Osteoblast (primary cell): ENCODE data around the gene EPN3. TPM values are rescaled to one million over a fixed set of nuclear protein-coding genes. Genes with fewer than 3 reads are reported as not detected.

ENCODE experiments used
- DNase-seq: peaks from one replicate; pipeline ENCODE4 v3.0.0; 2011; ENCODE audit warnings: low spot score, mixed read lengths; ENCODE audit not compliant: insufficient read length; ENCODE audit errors: missing footprints
- H2AFZ ChIP-seq: 2 replicates; pipeline ENCODE4 v1.6.0; 2011; ENCODE audit warnings: mild to moderate bottlenecking, low read length
- H3K27ac ChIP-seq: 2 replicates; pipeline ENCODE4 v1.5.1; 2011; ENCODE audit warnings: mild to moderate bottlenecking, low read depth, low read length, moderate library complexity
- H3K27me3 ChIP-seq: 2 replicates; pipeline ENCODE4 v1.6.0; 2012; ENCODE audit warnings: mild to moderate bottlenecking, control low read depth, inconsistent platforms, low read length, moderate library complexity; ENCODE audit not compliant: insufficient read depth
- H3K36me3 ChIP-seq: 2 replicates; pipeline ENCODE4 v1.5.1; 2011; ENCODE audit warnings: mild to moderate bottlenecking, low read length, control low read depth, moderate library complexity; ENCODE audit not compliant: insufficient read depth
- H3K4me1 ChIP-seq: 2 replicates; pipeline ENCODE4 v1.5.1; 2011; ENCODE audit warnings: mild to moderate bottlenecking, low read length, control low read depth, moderate library complexity; ENCODE audit not compliant: insufficient read depth
- H3K4me2 ChIP-seq: 2 replicates; pipeline ENCODE4 v1.6.0; 2011; ENCODE audit warnings: mild to moderate bottlenecking, low read length; ENCODE audit not compliant: insufficient read depth
- H3K4me3 ChIP-seq: fragments of 200-600 bp; sonication (generic); 3 replicates; pipeline ENCODE4 v1.5.1; 2012; ENCODE audit warnings: mild to moderate bottlenecking, low read length, inconsistent platforms; ENCODE audit not compliant: insufficient read depth
- H3K79me2 ChIP-seq: 2 replicates; pipeline ENCODE4 v1.6.0; 2012; ENCODE audit warnings: mild to moderate bottlenecking, low read length, control low read depth, inconsistent platforms; ENCODE audit not compliant: insufficient read depth
- H3K9me3 ChIP-seq: 2 replicates; pipeline ENCODE4 v1.5.1; 2011; ENCODE audit warnings: low read depth, low read length, control low read depth
- H4K20me1 ChIP-seq: 2 replicates; pipeline ENCODE4 v1.6.0; 2012; ENCODE audit warnings: mild to moderate bottlenecking, low read length, control low read depth; ENCODE audit not compliant: insufficient read depth
- total RNA-seq: library from RNA; depleted of rRNA; stranded (reverse); fragments of >200 nt; gene quantifications from 2 replicates; pipeline ENCODE4 v1.2.3, GENCODE V29; 2012
- TF ChIP-seq, protein P1 (sequence below): IDR thresholded peaks from 2 replicates; pipeline ENCODE4 v1.5.1; 2011; ENCODE audit warnings: mild to moderate bottlenecking, low read depth, low read length, moderate library complexity; ENCODE audit errors: extremely low read depth

The EPN3 gene
- not detected in 2 replicates for total RNA-seq

DNA sequence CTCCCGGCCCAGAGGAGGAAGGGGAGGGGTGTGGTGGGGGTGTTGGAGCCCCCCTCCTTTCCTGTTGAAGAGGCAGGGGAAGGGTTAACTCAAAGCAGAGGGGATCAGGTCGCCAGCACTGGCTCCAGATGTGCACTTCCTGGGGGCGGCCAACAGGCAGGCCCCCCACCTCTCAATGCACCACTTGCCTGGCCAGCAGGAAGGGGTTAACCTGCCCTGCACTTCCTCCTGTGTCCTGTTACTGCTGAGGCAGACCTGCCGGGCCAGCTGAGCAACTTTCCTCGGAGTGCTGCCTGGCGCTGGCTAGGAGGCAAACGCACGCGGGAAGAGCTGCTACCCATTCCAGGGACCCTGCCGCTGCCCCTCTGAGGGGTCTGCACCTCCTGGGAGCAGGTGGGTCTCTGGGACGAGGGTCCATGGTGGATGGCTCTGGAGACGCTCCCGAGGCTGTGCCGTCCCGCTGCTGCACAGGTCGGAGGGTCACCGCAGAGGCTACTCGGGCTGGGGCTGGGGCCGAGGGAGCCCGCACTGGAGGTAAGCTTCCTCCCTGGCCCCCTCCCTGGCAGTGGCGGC is at the start of gene EPN3:
TSS of gene EPN3 (plus strand) at position 284 of the 573 bp plus-strand sequence. CDS start 3,822 bp downstream, outside the sequence.
- TF ChIP-seq, protein P1, sequence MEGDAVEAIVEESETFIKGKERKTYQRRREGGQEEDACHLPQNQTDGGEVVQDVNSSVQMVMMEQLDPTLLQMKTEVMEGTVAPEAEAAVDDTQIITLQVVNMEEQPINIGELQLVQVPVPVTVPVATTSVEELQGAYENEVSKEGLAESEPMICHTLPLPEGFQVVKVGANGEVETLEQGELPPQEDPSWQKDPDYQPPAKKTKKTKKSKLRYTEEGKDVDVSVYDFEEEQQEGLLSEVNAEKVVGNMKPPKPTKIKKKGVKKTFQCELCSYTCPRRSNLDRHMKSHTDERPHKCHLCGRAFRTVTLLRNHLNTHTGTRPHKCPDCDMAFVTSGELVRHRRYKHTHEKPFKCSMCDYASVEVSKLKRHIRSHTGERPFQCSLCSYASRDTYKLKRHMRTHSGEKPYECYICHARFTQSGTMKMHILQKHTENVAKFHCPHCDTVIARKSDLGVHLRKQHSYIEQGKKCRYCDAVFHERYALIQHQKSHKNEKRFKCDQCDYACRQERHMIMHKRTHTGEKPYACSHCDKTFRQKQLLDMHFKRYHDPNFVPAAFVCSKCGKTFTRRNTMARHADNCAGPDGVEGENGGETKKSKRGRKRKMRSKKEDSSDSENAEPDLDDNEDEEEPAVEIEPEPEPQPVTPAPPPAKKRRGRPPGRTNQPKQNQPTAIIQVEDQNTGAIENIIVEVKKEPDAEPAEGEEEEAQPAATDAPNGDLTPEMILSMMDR: no peak
- Histone ChIP-seq H2AFZ (no peak within 1 kb of the TSS), H3K4me3 (peak within 1 kb of the TSS; percentile 12), H4K20me1 (no peaks in the 10 kb centered on the region), H3K36me3 (no peaks in the 10 kb centered on the region), H3K27ac (no peak within 1 kb of the TSS), H3K4me2 (peak within 1 kb of the TSS; percentile 56), H3K27me3 (peaks cover 40% of the 10 kb centered on the region), H3K9me3 (no peaks in the 10 kb centered on the region), H3K79me2 (no peaks in the 10 kb centered on the region), H3K4me1 (peaks cover 9% of the 10 kb centered on the region)
- DNase-seq: peak; percentile 94

DNA sequence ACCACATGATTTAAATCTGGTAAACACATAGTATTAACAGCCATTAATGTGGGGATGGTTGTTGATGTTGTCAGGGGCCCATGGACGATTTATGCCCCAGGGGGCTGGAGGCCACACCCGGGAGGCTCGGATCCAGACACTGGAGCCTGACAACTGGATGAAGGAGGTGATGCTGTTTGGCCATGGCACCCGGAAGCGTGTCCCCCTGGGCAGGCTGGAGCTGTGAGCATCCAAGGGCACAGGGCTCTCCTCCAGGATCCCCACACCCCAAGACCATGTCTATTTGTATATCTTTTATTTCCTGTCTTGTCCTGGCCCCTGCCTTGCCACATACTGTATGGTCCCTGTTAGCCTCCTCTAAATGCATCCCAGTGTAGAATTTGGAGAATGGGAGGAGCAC is 49.3 kb upstream of the EPN3 start:
- TF ChIP-seq, protein P1: no peak
- H3K4me2 ChIP-seq: no peak overlapping the region
- peak overlapping the region; percentile 87 for H3K27ac ChIP-seq

DNA sequence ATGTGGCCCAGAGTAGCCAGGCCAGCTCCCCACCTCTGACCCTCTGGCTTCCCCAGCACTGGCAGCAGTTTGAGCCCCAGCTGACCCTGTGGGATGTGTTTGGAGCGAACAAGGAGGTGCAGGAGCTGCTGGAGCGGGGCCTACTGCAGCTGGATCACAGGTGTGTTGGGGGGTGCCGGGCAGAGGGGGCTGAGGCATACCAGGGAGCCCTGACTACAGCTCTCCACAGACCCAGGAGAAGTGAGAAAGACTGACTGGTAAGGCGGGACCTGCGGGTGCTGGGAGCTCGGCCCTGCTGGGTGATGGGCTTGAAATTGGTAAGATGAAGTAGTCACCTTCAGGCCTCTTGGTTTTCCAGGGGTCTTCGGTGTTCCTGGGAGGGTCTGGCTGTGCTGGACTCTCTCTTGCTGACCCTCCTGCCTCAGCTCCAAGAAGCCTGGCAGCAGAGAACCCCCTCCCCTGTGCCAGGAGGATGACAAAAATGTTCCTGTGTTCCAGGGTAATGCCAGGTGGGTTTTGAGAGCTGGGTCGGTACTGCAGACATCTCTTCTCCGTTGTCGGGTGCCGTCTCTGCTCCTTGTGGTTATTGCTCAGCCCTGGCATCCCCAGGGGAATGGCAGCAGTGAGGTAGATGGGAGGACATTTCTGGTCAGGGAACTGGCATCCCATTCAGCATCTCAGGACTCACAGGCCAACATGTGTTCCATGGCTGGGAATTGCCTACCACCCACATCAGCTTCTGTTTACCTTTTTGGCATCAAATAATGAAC is 48.0 kb upstream of the EPN3 start:
- Histone ChIP-seq H3K27ac (no peak overlapping the region), H3K4me3 (no peak overlapping the region), H3K36me3 (peaks cover 28% of the 10 kb centered on the region), H3K79me2 (peaks cover 20% of the 10 kb centered on the region), H3K4me1 (peaks cover 17% of the 10 kb centered on the region), H4K20me1 (peaks cover 8% of the 10 kb centered on the region), H2AFZ (no peak overlapping the region), H3K4me2 (no peak overlapping the region), H3K9me3 (no peaks in the 10 kb centered on the region), H3K27me3 (no peaks in the 10 kb centered on the region)
- TF ChIP-seq, protein P1: no peak
- DNase-seq: peak; percentile 92

More for the DNA sequence above, 49.3 kb upstream of the EPN3 start:
- Histone ChIP-seq H3K79me2 (peaks cover 25% of the 10 kb centered on the region), H3K9me3 (no peaks in the 10 kb centered on the region), H3K4me1 (peaks cover 20% of the 10 kb centered on the region), H3K4me3 (no peak overlapping the region), H2AFZ (no peak overlapping the region), H3K36me3 (peaks cover 28% of the 10 kb centered on the region), H4K20me1 (peaks cover 9% of the 10 kb centered on the region), H3K27me3 (no peaks in the 10 kb centered on the region)
- no peak for DNase-seq
